K562 (cell line): Measurements from ENCODE around the gene ARF5. TPM values are rescaled to one million over a fixed set of nuclear protein-coding genes. Genes with fewer than 3 reads are reported as not detected.

ENCODE experiments used
- ATAC-seq: fragments of 200-7000 bp; cut with Tn5 transposase; 3 replicates; pipeline ENCODE4 v1.9.1; 2020; ENCODE audit warnings: moderate library complexity
- BruUV-seq: library from RNA; stranded (reverse); fragments of 400-500 nt; replicated peaks from 2 replicates; lab custom pipeline; 2021; lab: Mats Ljungman, UMichigan
- CTCF ChIA-PET: fragments of 300-600 bp; formaldehyde crosslinking; extraction: SDS; loops from one replicate; lab custom pipeline; 2021; ENCODE audit warnings: low intra/inter-chr PET ratio; lab: Yijun Ruan, JAX
- POLR2A ChIA-PET: fragments of 300-600, 350-650 bp; sonication (Branson Sonifier 250); formaldehyde crosslinking; extraction: SDS; loops from one replicate; lab custom pipeline; 2021; ENCODE audit warnings: antibody characterized with exemption, inconsistent platforms; lab: Yijun Ruan, JAX
- DNase-seq, 4 experiments: peaks; one replicate each; pipeline versions ENCODE4 v3.0.0 to v3.0.0-alpha.2; 2011 to 2018; ENCODE audit warnings: low spot score in 3 of 4, mixed read lengths in 3 of 4; ENCODE audit errors: extremely low read depth in 1 of 4
- FAIRE-seq: peaks from 2 replicates; lab custom pipeline; 2011; peaks lifted over from hg19 to GRCh38; lab: Jason Lieb, UNC
- H2AFZ ChIP-seq: 2 replicates; pipeline ENCODE4 v1.6.0; 2011; ENCODE audit warnings: low read depth, low read length, control low read depth, inconsistent platforms
- H3K27ac ChIP-seq: fragments of 200-600 bp; 3 replicates; pipeline ENCODE4 v1.8.0; 2011; ENCODE audit warnings: low read depth, mild to moderate bottlenecking, control low read depth, inconsistent platforms, low read length, moderate library complexity, mixed read lengths; ENCODE audit errors: extremely low read depth
- H3K27me3 ChIP-seq, 2 experiments: fragments of 300-600 bp in 1 of 2; 2 replicates in 1 of 2; 3 replicates in 1 of 2; pipeline versions ENCODE4 v1.6.0 to v1.8.0; 2011; ENCODE audit warnings: inconsistent platforms in 2 of 2, low read length in 2 of 2, mild to moderate bottlenecking in 1 of 2, mixed read lengths in 1 of 2, moderate library complexity in 1 of 2; ENCODE audit not compliant: control insufficient read depth in 2 of 2, insufficient read depth in 2 of 2
- H3K36me3 ChIP-seq: fragments of 300-600 bp; 3 replicates; pipeline ENCODE4 v1.8.0; 2011; ENCODE audit warnings: mild to moderate bottlenecking, low read length, inconsistent platforms; ENCODE audit not compliant: control insufficient read depth, insufficient read depth
- H3K4me1 ChIP-seq, 2 experiments: fragments of 200-600 bp in 1 of 2; replicated peaks in 1 of 2; 2 replicates in 1 of 2; 3 replicates in 1 of 2; pipeline versions ENCODE4 v1.5.1 to v1.8.0; 2011; ENCODE audit warnings: inconsistent platforms in 2 of 2, low read length in 2 of 2, mild to moderate bottlenecking in 1 of 2, mixed read lengths in 1 of 2, moderate library complexity in 1 of 2; ENCODE audit not compliant: control insufficient read depth in 2 of 2, insufficient read depth in 2 of 2
- H3K4me2 ChIP-seq: 2 replicates; pipeline ENCODE4 v1.6.1; 2011; ENCODE audit warnings: low read length, control low read depth, inconsistent platforms, mixed read lengths; ENCODE audit not compliant: insufficient read depth
- H3K4me3 ChIP-seq: fragments of 200-600 bp; sonication (generic), shearing (Covaris generic); 2 replicates; pipeline ENCODE4 v1.5.1; 2016; ENCODE audit warnings: control low read depth, inconsistent platforms
- H3K79me2 ChIP-seq: fragments of 200-600 bp; 3 replicates; pipeline ENCODE4 v1.8.0; 2011; ENCODE audit warnings: low read length, inconsistent platforms; ENCODE audit not compliant: control insufficient read depth, insufficient read depth
- H3K9ac ChIP-seq, 2 experiments: 2 replicates each; pipeline versions ENCODE4 v1.6.0 to v1.6.1; 2011; ENCODE audit warnings: low read depth in 2 of 2, low read length in 2 of 2, control low read depth in 1 of 2, inconsistent platforms in 1 of 2, mild to moderate bottlenecking in 1 of 2, mixed read lengths in 1 of 2; ENCODE audit not compliant: insufficient read depth in 1 of 2
- H3K9me1 ChIP-seq: one replicate; pipeline ENCODE4 v1.6.0; 2011; ENCODE audit warnings: inconsistent platforms, mild to moderate bottlenecking, low read length, moderate library complexity; ENCODE audit not compliant: control insufficient read depth, insufficient read depth
- H3K9me3 ChIP-seq: replicated peaks from 2 replicates; pipeline ENCODE4 v1.5.1; 2011; ENCODE audit warnings: low read depth, low read length, inconsistent platforms; ENCODE audit not compliant: control insufficient read depth, insufficient read depth
- H4K20me1 ChIP-seq: replicated peaks from 2 replicates; pipeline ENCODE4 v1.6.1; 2011; ENCODE audit warnings: low read length, inconsistent platforms, mixed read lengths; ENCODE audit not compliant: control insufficient read depth, insufficient read depth
- DIDO1 ChIP-seq: fragments of 450-650 bp; IDR thresholded peaks from 2 replicates; pipeline ENCODE4 v1.6.1; 2016; ENCODE audit warnings: low read depth, missing biosample characterization, missing genetic modification characterization
- HDAC6 ChIP-seq: IDR thresholded peaks from 2 replicates; pipeline ENCODE4 v1.6.1; 2012; ENCODE audit warnings: low read depth, mild to moderate bottlenecking, control low read depth, inconsistent platforms, low read length, moderate library complexity
- MTA1 ChIP-seq: fragments of 450-650 bp; IDR thresholded peaks from 2 replicates; pipeline ENCODE4 v1.6.1; 2017; ENCODE audit warnings: borderline replicate concordance
- ZNF282 ChIP-seq: sonication (generic); formaldehyde crosslinking; IDR thresholded peaks from 2 replicates; pipeline ENCODE4 v1.8.1; 2023; ENCODE audit warnings: missing genetic modification reagents
- WGBS: fragments of 100-300 bp; shearing (Covaris generic); methylation state at CpG from one replicate; pipeline ENCODE4 v1.1.6; 2016; ENCODE audit warnings: low coverage, mixed read lengths; ENCODE audit not compliant: insufficient coverage; ENCODE audit errors: missing lambda C conversion rate; 5-methylcytosine and 5-hydroxymethylcytosine counted together
- in situ Hi-C: fragments of 300-500 bp; cut with MboI; formaldehyde crosslinking; loops from 4 replicates; pipeline ENCODE4 v1.15.0; 2018; ENCODE audit warnings: inconsistent platforms, mixed read lengths
- intact Hi-C: fragments of 100-400 bp; cut with micrococcal nuclease; formaldehyde crosslinking; loops from 2 replicates; pipeline ENCODE4 v1.14.2; 2022
- polyA plus RNA-seq, 8 experiments: library from polyadenylated mRNA; depleted of rRNA in 4 of 8; stranded (reverse) in 5 of 8; unstranded in 3 of 8; fragments of >200 nt; fragmentation: Nextera tagmentation in 2 of 8; fragmentation: Illumina TruSeq in 1 of 8; extraction: Ambion mirVana in 2 of 8; extraction: Trizol in 1 of 8; gene quantifications; 2 replicates each; pipeline versions ENCODE4 v1.2.1 to v1.2.3, GENCODE V29; 2011 to 2014; ENCODE audit warnings: inconsistent platforms in 1 of 8, missing spikeins in 1 of 8
- total RNA-seq, 7 experiments: library from RNA; depleted of rRNA in 6 of 7; stranded (reverse); fragments of >200 nt in 6 of 7; fragmentation: Illumina TruSeq in 2 of 7; extraction: Trizol in 2 of 7; gene quantifications; 2 replicates each; pipeline versions ENCODE4 v1.2.1 to v1.2.3, GENCODE V29; 2011 to 2021; ENCODE audit warnings: low replicate concordance in 1 of 7
- TF ChIP-seq, protein P1 (sequence below): fragments of 450-650 bp; IDR thresholded peaks from 2 replicates; pipeline ENCODE4 v1.6.1; 2017; ENCODE audit warnings: mild to moderate bottlenecking, moderate library complexity
- TF ChIP-seq, protein P2 (sequence below): fragments of 250-450 bp; sonication (Bioruptor Pico); IDR thresholded peaks from 2 replicates; pipeline ENCODE4 v1.5.0; 2021

The ARF5 gene
- total and polyA plus RNA-seq, 9 of the 15 experiments (the other 6 are each of a cell fraction or from before 2014, with no cell fraction given), result 8.1 to 290 (median 125) TPM

DNA sequence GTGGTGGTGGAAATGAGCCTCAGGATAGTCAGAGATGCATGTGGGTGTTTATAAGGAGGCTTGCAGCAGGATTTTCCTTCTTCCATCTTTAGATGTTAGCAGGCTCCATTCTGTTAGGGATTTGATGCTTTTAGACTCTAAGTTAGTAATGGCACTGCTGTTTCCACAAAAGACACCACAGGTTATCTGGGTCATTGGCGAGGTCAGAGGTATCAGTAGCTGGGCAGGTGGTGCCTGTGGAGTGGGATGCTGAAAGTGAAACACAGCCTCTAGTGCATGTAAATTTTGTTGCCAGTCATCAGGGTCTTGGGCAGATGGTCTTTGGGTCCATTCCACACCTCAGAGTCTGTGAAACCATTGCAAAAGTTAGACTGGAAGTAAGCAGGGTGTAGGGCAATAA, 30.6 kb downstream of the ARF5 start (continued):
- TF ChIP-seq ZNF282 (CRISPR knock-in tag), result no peak
- TF ChIP-seq, protein P1, sequence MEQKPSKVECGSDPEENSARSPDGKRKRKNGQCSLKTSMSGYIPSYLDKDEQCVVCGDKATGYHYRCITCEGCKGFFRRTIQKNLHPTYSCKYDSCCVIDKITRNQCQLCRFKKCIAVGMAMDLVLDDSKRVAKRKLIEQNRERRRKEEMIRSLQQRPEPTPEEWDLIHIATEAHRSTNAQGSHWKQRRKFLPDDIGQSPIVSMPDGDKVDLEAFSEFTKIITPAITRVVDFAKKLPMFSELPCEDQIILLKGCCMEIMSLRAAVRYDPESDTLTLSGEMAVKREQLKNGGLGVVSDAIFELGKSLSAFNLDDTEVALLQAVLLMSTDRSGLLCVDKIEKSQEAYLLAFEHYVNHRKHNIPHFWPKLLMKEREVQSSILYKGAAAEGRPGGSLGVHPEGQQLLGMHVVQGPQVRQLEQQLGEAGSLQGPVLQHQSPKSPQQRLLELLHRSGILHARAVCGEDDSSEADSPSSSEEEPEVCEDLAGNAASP, result no peak
- no peak for TF ChIP-seq DIDO1 (tag)

DNA sequence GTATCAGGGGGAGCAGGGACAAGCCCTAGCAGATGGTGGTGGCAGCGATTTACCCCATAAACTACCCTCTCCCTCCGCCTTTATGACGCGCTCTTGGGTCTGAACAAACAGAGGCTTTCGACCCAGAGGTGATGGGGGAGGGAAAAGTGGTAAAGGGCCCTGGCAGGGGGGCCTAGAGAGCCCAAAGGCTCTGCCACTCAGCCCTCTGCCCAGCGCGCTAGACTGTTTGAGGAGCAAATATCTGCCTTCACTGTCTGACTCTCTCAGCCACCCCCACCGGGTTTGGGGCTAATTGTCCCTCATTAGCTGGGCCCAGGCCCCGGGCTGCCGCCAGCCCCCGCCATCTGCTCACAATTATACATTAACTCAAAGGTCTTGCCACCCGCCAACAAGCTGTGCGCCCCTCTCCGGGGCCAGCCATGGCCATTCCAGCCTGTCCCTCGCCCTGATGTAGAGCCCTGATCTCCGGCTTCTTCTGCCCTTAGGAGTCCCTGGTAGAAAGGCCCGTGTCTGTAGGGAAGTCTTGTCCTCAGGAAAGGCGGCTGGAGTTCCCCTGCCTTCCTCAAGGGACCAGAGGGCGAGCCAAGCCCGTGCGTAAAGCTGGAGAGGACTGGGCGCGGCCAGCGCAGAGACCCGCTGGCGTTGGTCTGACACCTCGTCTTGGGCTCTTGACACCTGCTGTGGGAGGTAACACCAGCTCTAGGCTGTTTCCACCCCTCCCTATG, 31.6 kb downstream of the ARF5 start:
- 0 out of 2 replicates have a peak, but pooled peaks have one; percentile 24 for TF ChIP-seq MTA1
- TF ChIP-seq HDAC6, result peak; percentile 99
- TF ChIP-seq, protein P2, sequence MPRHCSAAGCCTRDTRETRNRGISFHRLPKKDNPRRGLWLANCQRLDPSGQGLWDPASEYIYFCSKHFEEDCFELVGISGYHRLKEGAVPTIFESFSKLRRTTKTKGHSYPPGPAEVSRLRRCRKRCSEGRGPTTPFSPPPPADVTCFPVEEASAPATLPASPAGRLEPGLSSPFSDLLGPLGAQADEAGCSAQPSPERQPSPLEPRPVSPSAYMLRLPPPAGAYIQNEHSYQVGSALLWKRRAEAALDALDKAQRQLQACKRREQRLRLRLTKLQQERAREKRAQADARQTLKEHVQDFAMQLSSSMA (CRISPR knock-in tag), result no peak
- no peak for FAIRE-seq

More for the DNA sequence above, 31.6 kb downstream of the ARF5 start:
- Histone ChIP-seq H3K36me3 (no peaks in the 10 kb centered on the region), H3K9me3 (no peaks in the 10 kb centered on the region), H2AFZ (no peak overlapping the region), H3K9me1 (no peaks in the 10 kb centered on the region), H3K9ac (no peak overlapping the region), H3K27me3 (peaks cover 37 to 53% of the 10 kb centered on the region in 2 experiments), H3K4me3 (no peak overlapping the region), H3K79me2 (no peaks in the 10 kb centered on the region), H3K4me2 (no peak overlapping the region), H3K27ac (no peak overlapping the region), H3K4me1 (no peaks in the 10 kb centered on the region), H4K20me1 (no peaks in the 10 kb centered on the region)
- WGBS, result 2% methylated on average over 27 of the region's 27 CpGs
- CTCF ChIA-PET, result no interaction called here
- DNase-seq (peak in 1 of 4 experiments; percentile 11), ATAC-seq (no peak; the same call in 2 of the 3 replicates)
- in situ Hi-C loops, result no loop called here
- intact Hi-C loops, result no loop called here
- no TSS peak for BruUV-seq
- POLR2A ChIA-PET, result interaction anchor here (0.7 to 1.1 kb wide), 3 partner anchors 32 to 392 kb away, joined by 3 read pairs; partner anchors contain the start of gene ARF5
